Gastroesophageal sphincter (tissue), 3 donors: Measurements from ENCODE around the gene WDR37.

Experiments used
- CTCF ChIP-seq, 4 experiments: fragments of 200-600 bp in 2 of 4; fragments of 450-650 bp in 2 of 4; sonication (generic) in 1 of 4; IDR thresholded peaks; one replicate each; pipeline ENCODE4 v1.5.1; 2017 to 2019; ENCODE audit warnings: antibody characterized with exemption in 4 of 4, mild to moderate bottlenecking in 2 of 4, moderate library complexity in 2 of 4
- POLR2A ChIP-seq, 2 donors: fragments of 450-650 bp; IDR thresholded peaks; one replicate each; pipeline ENCODE4 v1.6.1; 2017; ENCODE audit warnings: antibody characterized with exemption in 2 of 2, mild to moderate bottlenecking in 2 of 2, moderate library complexity in 1 of 2
- POLR2AphosphoS5 ChIP-seq: sonication (generic); formaldehyde crosslinking; IDR thresholded peaks from one replicate; pipeline ENCODE4 v1.6.1; 2017; ENCODE audit warnings: antibody characterized with exemption

DNA sequence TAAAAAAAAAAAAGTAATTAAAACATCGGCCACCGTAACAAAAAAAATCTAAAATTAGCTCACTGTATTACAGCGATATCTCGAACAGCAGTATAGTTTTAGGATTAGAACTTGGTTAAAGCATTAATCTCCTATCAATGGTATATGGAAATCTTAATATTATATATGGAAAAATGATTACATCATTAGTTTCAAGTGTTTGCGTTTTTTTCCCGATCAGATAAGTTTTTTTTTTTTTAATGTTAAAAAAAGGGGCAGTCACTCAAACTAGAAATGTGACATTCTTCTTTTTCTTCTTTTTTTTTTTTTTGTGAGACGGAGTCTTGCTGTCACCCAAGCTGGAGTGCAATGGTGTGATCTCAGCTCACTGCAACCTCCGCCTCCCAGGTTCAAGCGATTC is 14.7 kb upstream of the WDR37 start:
- no peak for TF ChIP-seq CTCF (IDR thresholded peaks at IDR 0.05)
- TF ChIP-seq POLR2AphosphoS5 = no peak
- TF ChIP-seq POLR2A (IDR thresholded peaks at IDR 0.05) = no peak
